Activated CD4-positive, alpha-beta T cell treated with anti-CD3 and anti-CD28 coated beads for 24 hours (primary cell): ENCODE results near the gene TUBB3.
"Not testable (repeated sequence)": the region's sequence is repeated elsewhere in the genome, so short reads cannot be mapped to it uniquely, and the experiment has no call there.

Source experiments
- DNase-seq, 2 donors: peaks; one replicate each; pipeline ENCODE4 v3.0.0-alpha.2; 2020; ENCODE audit warnings: low read depth in 2 of 2

TUBB3 gene

DNA sequence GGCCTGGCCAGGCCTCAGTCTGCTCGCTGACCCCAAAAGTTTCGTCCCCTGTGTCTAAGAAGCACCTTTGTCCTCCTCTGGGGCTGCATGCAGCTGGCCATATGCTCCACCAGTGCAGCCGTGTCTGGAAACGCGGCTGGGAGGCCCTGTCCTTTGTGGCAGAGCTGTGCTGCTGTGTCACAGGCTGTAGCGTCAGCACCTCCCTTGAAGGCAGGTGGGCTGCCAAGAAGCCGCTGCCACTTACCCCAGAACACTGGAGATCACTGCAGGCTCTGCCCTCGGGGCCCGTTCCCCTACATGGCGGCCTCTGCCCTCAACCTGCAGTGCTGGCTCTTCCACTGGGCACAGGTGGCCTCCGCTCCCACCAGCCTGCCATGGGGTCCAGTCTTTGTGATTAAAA, 20.2 kb upstream of the TUBB3 start:
- DNase-seq = no peak

DNA sequence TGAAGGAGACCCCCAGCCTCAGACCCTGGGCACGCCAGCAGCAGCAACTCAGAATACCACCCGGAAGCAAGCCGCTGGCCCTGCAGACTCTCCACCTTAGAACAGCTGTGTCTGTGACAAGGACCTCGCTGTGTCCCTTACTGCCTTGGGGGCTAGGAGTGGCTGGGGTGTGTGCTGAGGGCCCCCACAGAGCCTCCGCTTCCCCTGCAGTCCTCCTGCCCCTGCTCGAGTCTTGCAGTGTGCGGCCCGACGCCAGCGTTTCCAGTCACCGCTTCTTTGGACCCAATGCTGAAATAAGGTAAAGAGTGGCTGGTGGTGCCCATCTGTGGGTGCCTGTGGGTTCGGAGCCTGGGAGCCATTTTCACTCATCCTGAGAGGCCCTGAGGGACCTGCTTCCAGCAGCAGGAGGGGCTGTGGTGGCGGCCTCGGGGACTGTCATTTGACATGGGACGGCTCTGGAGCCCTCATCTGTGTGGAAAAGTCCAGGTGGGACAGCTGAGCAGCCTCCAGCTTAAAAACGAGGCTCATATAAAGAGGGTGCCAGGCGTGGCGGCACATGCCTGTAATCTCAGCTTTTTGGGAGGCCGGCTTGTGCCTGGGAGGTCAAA, 19.1 kb upstream of the TUBB3 start:
- no peak for DNase-seq

DNA sequence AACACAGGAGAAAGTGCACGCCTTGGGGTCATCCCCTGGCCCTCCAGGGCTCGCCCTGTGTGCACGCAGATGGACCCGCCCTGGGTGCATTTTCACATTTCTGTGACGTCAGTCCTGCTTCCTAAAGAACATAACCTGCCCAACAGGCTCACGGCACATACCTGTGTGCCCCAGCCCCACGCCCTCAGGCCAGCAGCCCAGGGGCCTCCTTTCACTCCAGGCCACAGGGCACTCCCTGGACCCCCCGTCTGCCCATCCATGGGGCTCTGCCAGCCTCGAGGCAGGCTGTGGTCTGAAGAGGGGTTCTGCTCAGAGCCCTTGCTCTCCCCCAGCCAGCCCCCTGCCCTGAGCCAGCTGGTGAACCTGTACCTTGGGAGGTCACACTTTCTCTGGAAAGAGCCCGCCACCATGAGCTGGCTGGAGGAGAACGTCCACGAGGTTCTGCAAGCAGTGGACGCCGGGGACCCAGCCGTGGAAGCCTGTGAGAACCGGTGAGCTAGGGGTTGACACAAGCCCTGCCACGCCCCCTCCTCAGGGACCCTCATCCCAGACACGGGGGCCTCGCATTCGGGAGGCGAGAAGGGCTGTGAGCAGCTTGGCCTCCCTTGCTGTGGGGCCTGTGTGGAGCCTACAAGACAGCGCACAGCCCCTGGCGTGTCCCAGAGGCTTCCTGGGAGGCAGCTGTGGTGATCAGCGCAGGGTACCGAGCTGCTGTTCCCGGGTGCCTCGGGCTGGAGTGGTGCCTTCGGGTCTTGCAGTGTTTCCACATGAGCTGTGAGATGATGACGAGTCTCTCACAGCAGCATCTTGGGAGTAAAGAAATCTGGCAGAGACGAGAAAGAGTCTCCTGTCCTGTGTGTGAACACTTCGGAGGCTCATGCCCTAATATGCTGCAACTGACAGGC, 18.3 kb upstream of the TUBB3 start:
- no peak for DNase-seq

DNA sequence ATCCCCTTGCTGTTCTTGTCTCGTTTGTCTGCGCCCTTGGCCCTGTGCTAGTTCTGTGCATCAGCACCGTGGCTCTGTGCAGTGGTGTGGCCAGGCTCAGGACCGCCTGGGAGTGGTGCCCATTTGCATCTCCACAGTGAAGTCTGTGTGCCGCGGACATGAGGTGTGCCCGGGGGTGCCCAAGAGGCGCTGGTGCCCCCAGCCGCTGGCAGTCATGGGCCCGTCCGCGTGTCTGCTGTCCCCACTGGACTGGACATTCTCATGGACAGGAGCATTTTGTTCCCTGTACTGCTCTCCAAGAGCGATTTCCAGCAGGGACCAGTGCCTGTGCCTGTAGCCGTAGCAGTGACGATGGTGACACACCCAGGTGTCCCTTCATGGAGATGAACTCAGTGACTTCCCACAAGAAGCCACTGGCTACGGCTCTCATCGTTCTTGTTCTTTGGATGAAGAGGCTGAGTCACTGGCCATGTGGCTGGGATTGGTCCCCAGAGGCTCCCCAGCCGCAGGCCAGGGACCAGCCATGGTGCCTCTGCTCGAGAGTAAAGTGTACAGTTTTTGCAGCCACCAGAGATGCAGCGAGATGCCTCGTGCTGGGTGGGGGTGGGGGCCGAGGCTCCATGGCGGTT, 17.5 kb upstream of the TUBB3 start:
- DNase-seq = no peak

DNA sequence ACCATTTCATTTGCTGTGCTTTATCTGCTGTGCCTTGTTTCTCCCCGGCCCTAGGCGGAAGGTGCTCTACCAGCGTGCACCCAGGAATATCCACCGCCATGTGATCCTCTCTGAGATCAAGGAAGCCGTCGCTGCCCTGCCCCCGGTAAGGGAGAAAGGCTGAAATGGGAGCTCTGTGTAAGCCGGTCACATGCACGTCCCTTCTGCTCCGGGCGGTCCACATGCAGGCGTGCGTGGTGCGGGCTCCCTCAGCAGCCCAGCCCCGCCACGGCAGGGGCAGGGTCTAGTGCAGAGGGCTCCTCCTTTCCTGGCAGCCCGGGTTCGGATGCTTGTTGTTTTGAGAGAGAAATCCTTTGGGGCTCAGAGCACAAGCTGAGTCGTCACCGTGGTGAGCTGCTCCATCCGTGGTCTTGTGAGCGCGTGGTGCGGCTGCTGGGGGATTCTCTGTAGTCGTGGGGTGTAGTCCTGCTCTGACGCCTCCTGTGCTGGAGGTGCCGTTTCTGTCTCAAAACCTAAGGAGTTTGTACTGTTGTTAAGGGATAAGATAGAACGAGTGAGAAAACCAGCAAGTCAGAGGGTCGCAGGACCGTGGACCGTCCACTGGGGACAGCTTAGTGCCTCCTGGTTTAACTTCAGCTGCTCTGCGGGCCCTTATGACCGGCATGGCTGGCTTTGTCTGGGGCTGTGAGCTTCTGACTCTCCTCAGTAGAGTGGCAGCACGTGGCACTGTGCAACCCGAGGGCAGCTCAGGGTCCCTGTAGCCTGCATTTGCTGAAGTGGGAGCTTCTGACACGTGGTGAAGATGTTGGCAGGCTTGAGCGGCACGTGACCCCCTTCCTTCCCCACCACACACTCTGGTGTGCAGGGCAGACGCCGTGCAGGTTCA, 16.8 kb upstream of the TUBB3 start:
- DNase-seq = no peak

DNA sequence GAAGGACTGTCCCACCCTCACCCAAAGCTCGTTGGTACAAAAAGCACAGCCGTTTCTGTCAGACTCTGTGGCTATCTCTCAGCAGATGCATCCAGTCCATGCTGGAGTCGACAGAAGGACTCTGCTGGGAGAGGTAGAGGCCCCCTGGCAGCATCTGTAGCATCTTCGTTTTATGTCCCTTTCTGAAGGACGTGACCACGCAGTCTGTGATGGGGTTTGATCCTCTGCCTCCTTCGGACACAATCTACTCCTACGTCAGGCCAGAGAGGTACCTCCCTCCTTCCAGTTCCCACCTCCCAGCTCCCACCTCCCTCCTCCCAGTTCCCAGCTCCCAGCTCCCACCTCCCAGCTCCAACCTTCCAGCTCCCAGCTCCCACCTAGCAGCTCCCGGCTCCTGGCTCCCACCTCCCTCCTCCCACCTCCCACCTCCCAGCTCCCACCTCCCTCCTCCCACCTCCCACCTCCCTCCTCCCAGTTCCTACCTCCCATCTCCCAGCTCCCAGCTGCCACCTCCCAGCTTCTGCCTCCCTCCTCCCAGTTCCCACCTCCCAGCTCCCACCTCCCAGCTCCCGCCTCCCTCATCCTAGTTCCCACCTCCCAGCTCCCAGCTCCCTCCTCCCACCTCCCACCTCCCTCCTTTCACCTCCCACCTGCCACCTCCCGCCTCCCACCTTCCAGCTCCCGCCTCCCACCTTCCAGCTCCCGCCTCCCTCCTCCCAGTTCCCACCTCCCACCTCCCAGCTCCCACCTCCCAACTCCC, 15.9 kb upstream of the TUBB3 start:
- no peak for DNase-seq

DNA sequence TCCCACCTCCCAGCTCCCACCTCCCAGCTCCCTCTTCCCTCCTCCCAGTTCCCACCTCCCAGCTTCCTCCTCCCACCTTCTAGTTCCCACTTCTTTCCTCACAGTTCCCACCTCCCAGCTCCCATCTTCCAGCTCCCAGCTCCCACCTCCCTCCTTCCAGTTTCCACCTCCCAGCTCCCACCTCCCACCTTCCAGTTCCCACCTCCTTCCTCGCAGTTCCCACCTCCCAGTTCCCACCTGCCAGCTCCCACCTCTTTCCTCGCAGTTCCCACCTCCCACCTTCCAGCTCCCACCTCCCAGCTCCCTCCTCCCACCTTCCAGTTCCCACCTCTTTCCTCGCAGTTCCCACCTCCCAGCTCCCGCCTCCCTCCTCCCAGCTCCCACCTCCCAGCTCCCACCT, 14.9 kb upstream of the TUBB3 start:
- DNase-seq = no peak

DNA sequence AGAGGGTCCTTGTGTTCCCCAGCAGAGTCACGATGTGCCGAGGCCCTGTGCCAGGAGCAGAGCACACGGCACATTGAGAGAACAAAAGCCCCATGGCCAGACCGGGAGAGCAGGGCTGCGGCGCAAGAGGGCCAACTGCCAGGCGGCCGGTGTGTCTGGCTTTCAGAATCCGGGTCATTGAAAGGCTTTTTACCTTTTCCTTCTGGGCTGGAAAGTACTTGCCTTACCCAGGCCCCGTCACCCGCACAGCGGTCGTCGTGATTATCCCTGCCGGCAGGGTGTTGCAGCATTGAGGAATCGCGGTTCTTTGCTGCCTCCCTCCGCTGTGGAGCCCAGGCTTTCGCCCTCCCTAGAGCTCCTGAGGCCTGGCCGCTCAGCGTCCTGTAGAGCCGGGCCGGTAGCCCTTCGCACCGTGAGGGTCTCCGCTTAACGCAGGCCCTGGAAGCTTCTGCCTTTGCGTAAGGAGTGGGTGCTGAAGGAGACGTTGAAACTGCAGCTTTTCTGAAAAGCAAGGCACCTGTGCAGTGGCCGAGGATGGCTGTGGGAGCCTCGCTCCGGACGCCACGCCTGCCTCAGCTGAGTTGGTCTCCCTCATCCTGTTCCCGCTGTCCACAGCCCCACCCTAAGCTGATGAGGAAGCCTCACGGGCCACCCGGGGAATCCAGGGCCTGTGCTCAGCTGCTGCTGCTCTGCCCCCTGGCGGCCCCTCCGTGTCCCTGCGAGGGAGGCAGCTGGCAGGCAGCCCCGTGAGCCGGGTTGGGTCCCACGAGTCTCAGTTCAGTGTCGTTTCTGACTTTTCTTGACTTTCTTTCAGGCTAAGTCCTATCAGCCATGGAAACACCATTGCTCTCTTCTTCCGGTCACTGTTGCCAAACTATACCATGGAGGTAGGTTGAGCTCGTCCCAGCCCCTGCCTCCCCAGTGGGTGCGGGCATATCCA, 13.1 kb upstream of the TUBB3 start:
- peak; percentile 54 to 56 for DNase-seq

DNA sequence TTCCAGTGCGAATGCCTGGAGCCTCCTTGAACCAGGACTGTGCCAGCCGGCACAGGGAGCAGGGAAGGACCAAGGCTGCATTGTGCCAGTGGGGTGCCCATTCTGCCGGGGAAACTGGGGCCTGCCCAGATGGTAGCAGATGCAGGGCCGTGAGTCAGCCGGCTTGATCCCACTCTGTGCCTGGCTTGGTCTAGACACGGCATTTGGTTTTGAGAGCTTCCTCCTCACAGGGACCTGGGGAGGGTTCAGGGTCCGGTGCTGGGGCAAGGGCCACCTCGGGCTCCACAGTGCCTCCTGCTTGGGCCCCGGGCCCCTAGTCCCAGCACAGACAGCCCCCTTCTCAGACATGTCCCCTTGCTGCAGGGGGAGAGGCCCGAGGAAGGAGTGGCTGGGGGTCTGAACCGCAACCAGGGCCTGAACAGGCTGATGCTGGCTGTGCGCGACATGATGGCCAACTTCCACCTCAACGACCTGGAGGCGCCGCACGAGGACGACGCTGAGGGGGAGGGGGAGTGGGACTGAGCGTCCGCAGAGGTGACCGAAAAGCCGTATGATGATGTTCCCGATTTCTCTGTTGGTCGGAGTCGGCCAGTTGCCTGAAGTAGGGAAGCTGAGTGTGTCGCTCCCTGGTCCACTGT, 12.3 kb upstream of the TUBB3 start:
- no peak for DNase-seq

DNA sequence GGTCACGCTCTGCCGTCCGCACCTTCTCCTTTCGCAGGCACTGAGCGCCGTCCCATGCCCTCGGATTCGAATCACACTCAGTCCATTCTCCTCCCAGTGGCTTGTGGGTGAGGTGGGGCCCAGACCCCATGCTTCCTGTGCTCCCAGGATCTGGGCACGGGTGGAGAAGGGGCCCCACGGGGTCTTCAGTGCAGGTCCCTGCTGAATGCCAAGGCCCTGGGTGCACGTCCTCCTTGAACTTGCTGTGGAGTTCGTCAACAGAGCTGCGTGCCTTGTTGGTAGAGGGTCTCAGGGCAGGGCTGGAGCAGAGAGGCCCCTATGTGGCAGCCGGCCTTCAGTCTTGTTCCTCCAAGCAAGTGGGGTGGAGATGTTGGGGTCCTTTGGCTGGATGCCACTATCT, 11.8 kb upstream of the TUBB3 start:
- no peak for DNase-seq

DNA sequence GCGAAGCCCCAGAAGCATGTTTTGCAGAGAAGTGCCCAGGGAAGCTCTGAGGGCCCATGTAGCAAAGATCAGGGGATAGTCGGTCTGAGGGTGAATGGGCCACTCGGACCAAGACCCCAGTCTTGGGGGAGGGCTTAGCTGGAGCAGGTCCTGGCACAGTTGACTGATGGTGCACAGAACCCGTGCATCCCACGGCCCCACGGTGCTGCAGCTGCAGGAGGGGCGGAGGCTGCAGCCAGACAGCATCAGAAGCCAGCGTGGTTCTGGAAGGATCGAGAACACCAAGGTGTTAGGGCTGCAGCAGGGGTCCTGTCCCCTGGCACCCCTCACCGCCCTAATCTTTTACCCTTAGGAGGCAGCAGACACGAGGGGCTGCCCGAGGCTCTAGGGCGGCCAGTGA, 11.0 kb upstream of the TUBB3 start:
- DNase-seq = no peak

DNA sequence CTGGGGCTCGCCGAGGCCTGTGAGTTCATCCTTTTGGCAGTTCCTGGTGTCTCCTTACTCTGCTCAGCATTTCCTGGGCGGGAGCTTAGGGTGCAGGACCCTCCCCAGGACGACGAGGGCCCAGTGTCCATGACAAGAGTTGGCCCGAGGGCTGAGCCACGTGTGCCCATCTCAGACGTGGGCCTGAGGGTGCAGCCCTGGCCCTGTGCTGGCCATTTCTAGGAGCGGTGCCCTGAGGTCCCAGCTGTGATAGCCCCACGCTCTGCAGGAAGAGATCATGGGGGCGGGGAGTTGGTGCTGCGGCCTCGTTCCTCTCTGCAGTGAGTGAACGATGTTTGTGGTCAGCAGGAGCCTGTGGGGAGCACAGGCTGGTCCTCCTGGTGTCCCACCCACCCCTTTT, 10.5 kb upstream of the TUBB3 start:
- no peak for DNase-seq

DNA sequence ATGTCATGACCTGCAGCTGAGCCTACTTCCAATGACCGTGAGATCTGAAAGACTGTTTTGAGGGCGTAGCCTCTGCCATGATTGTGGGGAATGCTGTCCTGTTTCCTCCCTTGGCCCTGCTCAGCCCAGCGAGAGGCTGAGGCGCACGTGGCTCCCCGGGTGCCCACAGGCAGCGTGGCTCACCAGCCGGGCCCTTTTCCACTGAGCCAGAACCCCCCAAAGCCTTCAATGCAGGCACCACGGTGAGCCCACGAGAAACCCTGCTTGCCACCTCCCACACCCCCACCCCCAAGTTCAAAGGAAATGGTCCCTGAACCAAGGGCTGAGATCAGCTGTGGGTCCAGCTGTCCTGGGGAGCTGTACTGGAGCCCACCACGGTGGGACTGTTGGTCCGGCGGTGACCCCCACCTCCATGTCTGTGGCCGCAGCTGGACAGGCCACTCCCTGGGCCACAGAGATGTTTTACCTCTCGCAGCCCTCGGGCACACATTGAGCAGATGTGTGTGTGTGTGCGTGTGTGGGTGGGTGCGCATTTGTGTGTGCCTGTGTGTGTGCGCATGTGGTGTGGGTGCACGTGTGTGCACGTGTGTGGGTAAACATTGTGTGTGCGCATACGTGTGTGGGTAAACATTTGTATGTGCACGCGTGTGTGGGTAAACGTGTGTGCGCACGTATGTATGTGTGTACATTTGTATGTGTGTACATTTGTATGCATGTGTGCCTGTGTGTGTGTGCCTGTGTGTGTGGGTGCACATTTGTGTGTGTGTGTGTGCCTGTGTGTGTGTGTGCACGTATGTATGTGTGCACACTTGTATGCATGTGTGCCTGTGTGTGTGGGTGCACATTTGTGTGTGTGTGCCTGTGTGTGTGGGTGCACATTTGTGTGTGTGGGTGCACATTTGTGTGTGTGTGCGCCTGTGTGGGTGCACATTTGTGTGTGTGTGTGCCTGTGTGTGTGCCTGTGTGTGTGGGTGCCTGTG, 9.4 kb upstream of the TUBB3 start:
- no peak for DNase-seq

DNA sequence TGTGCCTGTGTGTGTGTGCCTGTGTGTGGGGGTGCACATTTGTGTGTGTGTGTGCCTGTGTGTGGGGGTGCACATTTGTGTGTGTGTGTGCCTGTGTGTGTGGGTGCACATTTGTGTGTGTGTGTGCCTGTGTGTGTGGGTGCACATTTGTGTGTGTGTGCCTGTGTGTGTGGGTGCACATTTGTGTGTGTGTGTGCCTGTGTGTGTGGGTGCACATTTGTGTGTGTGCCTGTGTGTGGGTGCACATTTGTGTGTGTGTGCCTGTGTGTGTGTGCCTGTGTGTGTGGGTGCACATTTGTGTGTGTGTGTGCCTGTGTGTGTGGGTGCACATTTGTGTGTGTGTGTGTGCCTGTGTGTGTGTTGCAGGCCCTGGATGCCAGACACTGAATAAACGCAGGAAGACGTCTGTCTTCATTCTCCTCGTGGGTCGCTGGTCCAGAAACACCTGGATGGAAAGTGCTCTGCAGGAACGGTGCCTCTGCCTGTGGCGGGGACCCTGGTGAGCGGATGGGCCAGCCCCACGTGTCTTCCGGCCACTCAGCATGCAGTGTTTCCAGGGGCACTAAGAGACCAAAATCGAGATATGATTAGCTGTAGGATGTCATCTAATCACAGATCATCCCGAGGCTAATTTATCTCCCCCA, 8.4 kb upstream of the TUBB3 start:
- DNase-seq = not testable (repeated sequence)

DNA sequence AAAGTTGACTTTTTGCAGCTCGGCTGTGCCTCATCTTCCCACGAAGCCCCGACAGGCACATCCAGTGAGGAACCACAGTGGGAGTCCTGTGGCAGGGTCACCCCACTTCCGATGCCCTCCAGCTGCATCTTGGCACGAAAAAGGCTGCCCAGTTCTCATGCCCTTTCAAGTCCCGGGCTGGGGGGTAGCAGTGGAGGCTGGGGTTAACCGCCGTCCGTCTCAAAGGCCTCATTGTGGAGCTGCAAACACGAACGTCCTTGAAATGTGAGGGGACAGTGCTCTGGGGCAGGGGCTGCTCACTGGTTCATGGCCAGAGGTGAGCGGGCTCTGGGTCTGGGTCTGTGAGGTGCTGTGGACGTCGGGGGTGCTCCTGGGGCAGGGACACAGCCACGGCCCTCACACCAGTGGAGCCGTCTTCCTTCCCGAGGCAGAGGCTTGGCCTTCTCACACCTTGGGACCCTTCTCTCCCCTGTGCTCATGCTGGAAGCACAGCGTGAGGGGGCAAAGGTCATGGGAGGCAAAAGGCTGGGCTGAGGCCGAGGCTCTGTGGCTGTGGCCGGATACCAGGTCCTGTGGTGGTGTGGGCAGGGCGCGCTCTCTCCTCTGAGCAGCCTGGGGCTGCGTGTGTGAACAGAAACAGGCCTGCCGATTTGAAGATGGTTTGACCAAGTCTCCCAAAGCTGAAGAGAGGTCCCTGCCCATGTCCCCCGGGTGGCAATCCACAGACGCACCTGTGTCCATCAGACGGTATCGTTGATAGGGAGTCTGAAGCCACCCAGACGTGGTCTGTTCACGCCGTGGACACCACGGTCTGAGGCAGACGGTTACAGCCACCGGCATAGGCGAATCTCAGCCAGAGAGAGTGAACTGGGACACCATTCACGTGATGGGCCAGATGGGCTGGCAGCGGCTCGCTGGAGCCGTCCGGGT, 7.6 kb upstream of the TUBB3 start:
- DNase-seq = no peak

DNA sequence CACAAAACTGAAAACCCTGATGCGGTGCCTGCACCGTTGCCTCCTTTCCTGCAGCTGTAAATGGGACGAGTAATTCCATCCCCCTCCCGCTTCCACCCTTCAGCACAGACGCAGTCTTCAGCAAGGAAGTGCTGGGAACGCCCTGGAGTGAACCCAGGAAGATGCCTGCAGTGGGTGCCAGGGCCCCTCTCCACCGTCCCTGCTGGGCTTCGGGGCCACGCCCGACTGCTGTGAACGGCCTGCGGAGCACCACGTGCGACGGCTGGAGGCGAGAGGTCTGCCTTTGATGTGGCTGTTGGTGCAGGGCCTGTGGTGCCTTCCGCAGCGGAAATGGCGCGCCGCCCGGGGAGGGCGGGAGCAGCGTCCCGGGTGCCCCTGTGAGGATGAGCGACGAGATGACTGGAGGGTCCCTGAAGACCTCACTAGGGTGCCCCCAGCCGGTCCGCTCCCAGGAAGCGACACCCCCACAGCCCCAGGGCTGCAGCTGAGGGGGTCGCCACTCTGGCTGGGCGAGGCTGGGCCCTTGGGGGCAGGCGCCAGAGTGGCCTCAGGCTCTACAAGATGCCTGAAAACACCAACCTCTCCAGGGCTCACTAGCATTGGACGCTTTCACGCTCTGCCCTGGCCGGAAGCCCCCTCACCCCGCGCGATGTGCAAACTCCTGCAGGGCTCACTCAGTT, 5.2 kb upstream of the TUBB3 start:
- DNase-seq = peak; percentile 34 to 58
